Liver (tissue), 9 donors: ENCODE results near the gene NKAIN2. TPM values are rescaled to one million over a fixed set of nuclear protein-coding genes. Genes with fewer than 3 reads are reported as not detected.

Experiments used
- DNase-seq: peaks from one replicate; pipeline ENCODE4 v3.0.0-alpha.2; 2017; ENCODE audit warnings: low spot score
- H3K27ac ChIP-seq, 2 donors: one replicate each; pipeline ENCODE4 v1.7.0; 2013; ENCODE audit warnings: inconsistent platforms in 2 of 2, low read length in 2 of 2, control low read depth in 1 of 2, low read depth in 1 of 2, mild to moderate bottlenecking in 1 of 2
- H3K27me3 ChIP-seq, 4 donors: one replicate each; pipeline versions ENCODE4 v1.6.1 to v1.7.0; 2013; ENCODE audit warnings: low read length in 3 of 4, inconsistent platforms in 1 of 4, mild to moderate bottlenecking in 1 of 4, moderate library complexity in 1 of 4; ENCODE audit not compliant: control insufficient read depth in 4 of 4, insufficient read depth in 4 of 4
- H3K36me3 ChIP-seq, 4 donors: one replicate each; pipeline versions ENCODE4 v1.6.1 to v1.7.0; 2013; ENCODE audit warnings: low read length in 3 of 4, mild to moderate bottlenecking in 3 of 4, low read depth in 1 of 4, moderate library complexity in 1 of 4; ENCODE audit not compliant: control insufficient read depth in 4 of 4, insufficient read depth in 3 of 4
- H3K4me1 ChIP-seq, 4 donors: one replicate each; pipeline versions ENCODE4 v1.6.1 to v1.7.0; 2013; ENCODE audit warnings: low read length in 3 of 4, mild to moderate bottlenecking in 3 of 4, moderate library complexity in 1 of 4; ENCODE audit not compliant: control insufficient read depth in 4 of 4, insufficient read depth in 4 of 4
- H3K4me3 ChIP-seq, 3 donors: one replicate each; pipeline versions ENCODE4 v1.6.1 to v1.7.0; 2013; ENCODE audit warnings: low read length in 3 of 3, control low read depth in 1 of 3, low read depth in 1 of 3, mild to moderate bottlenecking in 1 of 3
- H3K9ac ChIP-seq, 2 donors: one replicate each; pipeline ENCODE4 v1.7.0; 2013; ENCODE audit warnings: low read length in 2 of 2, mild to moderate bottlenecking in 2 of 2, moderate library complexity in 2 of 2, control low read depth in 1 of 2, low read depth in 1 of 2
- H3K9me3 ChIP-seq, 4 donors: one replicate each; pipeline versions ENCODE4 v1.6.1 to v1.7.0; 2013; ENCODE audit warnings: low read length in 3 of 4; ENCODE audit not compliant: control insufficient read depth in 4 of 4
- ATF3 ChIP-seq: IDR thresholded peaks from 2 replicates; pipeline ENCODE4 v1.6.1; 2016; ENCODE audit warnings: antibody characterized with exemption
- EGR1 ChIP-seq, 2 donors: IDR thresholded peaks; 2 replicates each; pipeline ENCODE4 v1.6.1; 2016 to 2018; ENCODE audit warnings: antibody characterized with exemption in 2 of 2, low read depth in 2 of 2
- FOXA1 ChIP-seq: IDR thresholded peaks from 2 replicates; pipeline ENCODE4 v1.6.1; 2016; ENCODE audit warnings: antibody characterized with exemption
- FOXA2 ChIP-seq: IDR thresholded peaks from 2 replicates; pipeline ENCODE4 v1.6.1; 2016; ENCODE audit warnings: antibody characterized with exemption
- GABPA ChIP-seq, 2 donors: IDR thresholded peaks in 1 of 2; conservative IDR thresholded peaks in 1 of 2; 2 replicates each; pipeline ENCODE4 v1.6.1; 2016; ENCODE audit warnings: antibody characterized with exemption in 2 of 2, mild to moderate bottlenecking in 1 of 2, moderate library complexity in 1 of 2
- HNF4A ChIP-seq, 2 donors: conservative IDR thresholded peaks; 2 replicates each; pipeline ENCODE4 v1.6.1; 2016; ENCODE audit warnings: antibody characterized with exemption in 2 of 2, mild to moderate bottlenecking in 2 of 2
- HNF4G ChIP-seq: IDR thresholded peaks from 2 replicates; pipeline ENCODE4 v1.6.1; 2016; ENCODE audit warnings: antibody characterized with exemption
- JUND ChIP-seq, 2 donors: IDR thresholded peaks; 2 replicates each; pipeline ENCODE4 v1.6.1; 2016; ENCODE audit warnings: antibody characterized with exemption in 2 of 2
- NR2F2 ChIP-seq: IDR thresholded peaks from 2 replicates; pipeline ENCODE4 v1.6.1; 2016; ENCODE audit warnings: antibody characterized with exemption
- RAD21 ChIP-seq, 2 donors: IDR thresholded peaks; 2 replicates each; pipeline ENCODE4 v1.6.1; 2016; ENCODE audit warnings: antibody characterized with exemption in 2 of 2, mild to moderate bottlenecking in 2 of 2
- REST ChIP-seq: IDR thresholded peaks from 2 replicates; pipeline ENCODE4 v1.6.1; 2016; ENCODE audit warnings: antibody characterized with exemption, mild to moderate bottlenecking
- RXRA ChIP-seq, 2 donors: IDR thresholded peaks; 2 replicates each; pipeline ENCODE4 v1.6.1; 2017 to 2018; ENCODE audit warnings: antibody characterized with exemption in 2 of 2, mild to moderate bottlenecking in 1 of 2
- SP1 ChIP-seq: IDR thresholded peaks from 2 replicates; pipeline ENCODE4 v1.6.1; 2018; ENCODE audit warnings: antibody characterized with exemption, mild to moderate bottlenecking
- TAF1 ChIP-seq: conservative IDR thresholded peaks from 2 replicates; pipeline ENCODE4 v1.6.1; 2016; ENCODE audit warnings: antibody characterized with exemption, mild to moderate bottlenecking
- YY1 ChIP-seq: IDR thresholded peaks from 2 replicates; pipeline ENCODE4 v1.6.1; 2016; ENCODE audit warnings: antibody characterized with exemption, mild to moderate bottlenecking
- WGBS: extraction: QIAGEN DNeasy Blood & Tissue Kit; methylation state at CpG from one replicate; pipeline ENCODE4 v1.1.7; 2013; 5-methylcytosine and 5-hydroxymethylcytosine counted together
- polyA plus RNA-seq, 2 donors: library from polyadenylated mRNA; stranded (reverse) in 1 of 2; unstranded in 1 of 2; fragments of 200-250 nt in 1 of 2; fragments of >200 nt in 1 of 2; fragmentation: Nextera tagmentation in 1 of 2; extraction: Ambion mirVana in 1 of 2; gene quantifications; one replicate each; pipeline versions ENCODE4 v1.2.1 to v1.2.3, GENCODE V29; 2013 to 2015
- total RNA-seq, 2 donors: library from RNA; depleted of rRNA; stranded (reverse); fragments of >200 nt; gene quantifications; one replicate each; pipeline ENCODE4 v1.2.3, GENCODE V29; 2014
- TF ChIP-seq, protein P1 (sequence below): IDR thresholded peaks from 2 replicates; pipeline ENCODE4 v1.6.1; 2016; ENCODE audit warnings: antibody characterized with exemption
- TF ChIP-seq, protein P2 (sequence below): IDR thresholded peaks from 2 replicates; pipeline ENCODE4 v1.6.1; 2016; ENCODE audit warnings: antibody characterized with exemption
- TF ChIP-seq, protein P3 (sequence below): fragments of 150-350 bp; IDR thresholded peaks from 2 replicates; pipeline ENCODE4 v1.5.1; 2017; ENCODE audit warnings: improper control_type of control experiment, low read depth, low read length; ENCODE audit not compliant: missing input control
- donor health status: healthy.
- donor health status: healthy.
- donor health status: healthy.
- donor health status: healthy.
- donor health status: healthy.

The NKAIN2 gene
- total and polyA plus RNA-seq, 4 donors, result 0.05 to 0.14 TPM; not detected in 2

- 27% methylated on average over 2 of the region's 2 CpGs for WGBS
- H3K9ac ChIP-seq, result no peak overlapping the region
- no peak overlapping the region for H3K27ac ChIP-seq
- no peaks in the 10 kb centered on the region for H3K4me1 ChIP-seq
- TF ChIP-seq SP1, result no peak
- no peak for TF ChIP-seq ATF3
- no peak for TF ChIP-seq EGR1 (IDR thresholded peaks at IDR 0.05; ENCODE audit: low read depth in 2 of 2)
- TF ChIP-seq, protein P1, sequence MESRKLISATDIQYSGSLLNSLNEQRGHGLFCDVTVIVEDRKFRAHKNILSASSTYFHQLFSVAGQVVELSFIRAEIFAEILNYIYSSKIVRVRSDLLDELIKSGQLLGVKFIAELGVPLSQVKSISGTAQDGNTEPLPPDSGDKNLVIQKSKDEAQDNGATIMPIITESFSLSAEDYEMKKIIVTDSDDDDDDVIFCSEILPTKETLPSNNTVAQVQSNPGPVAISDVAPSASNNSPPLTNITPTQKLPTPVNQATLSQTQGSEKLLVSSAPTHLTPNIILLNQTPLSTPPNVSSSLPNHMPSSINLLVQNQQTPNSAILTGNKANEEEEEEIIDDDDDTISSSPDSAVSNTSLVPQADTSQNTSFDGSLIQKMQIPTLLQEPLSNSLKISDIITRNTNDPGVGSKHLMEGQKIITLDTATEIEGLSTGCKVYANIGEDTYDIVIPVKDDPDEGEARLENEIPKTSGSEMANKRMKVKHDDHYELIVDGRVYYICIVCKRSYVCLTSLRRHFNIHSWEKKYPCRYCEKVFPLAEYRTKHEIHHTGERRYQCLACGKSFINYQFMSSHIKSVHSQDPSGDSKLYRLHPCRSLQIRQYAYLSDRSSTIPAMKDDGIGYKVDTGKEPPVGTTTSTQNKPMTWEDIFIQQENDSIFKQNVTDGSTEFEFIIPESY, result no peak
- TF ChIP-seq NR2F2, result no peak
- TF ChIP-seq RXRA (IDR thresholded peaks at IDR 0.05), result no peak
- TF ChIP-seq, protein P2, sequence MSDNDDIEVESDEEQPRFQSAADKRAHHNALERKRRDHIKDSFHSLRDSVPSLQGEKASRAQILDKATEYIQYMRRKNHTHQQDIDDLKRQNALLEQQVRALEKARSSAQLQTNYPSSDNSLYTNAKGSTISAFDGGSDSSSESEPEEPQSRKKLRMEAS, result no peak
- TF ChIP-seq HNF4G, result no peak
- TF ChIP-seq TAF1, result no peak
- no peak for TF ChIP-seq GABPA (IDR thresholded peaks at IDR 0.05 in 1 of 2, conservative IDR thresholded peaks at IDR 0.05 in 1 of 2)
- TF ChIP-seq, protein P3, sequence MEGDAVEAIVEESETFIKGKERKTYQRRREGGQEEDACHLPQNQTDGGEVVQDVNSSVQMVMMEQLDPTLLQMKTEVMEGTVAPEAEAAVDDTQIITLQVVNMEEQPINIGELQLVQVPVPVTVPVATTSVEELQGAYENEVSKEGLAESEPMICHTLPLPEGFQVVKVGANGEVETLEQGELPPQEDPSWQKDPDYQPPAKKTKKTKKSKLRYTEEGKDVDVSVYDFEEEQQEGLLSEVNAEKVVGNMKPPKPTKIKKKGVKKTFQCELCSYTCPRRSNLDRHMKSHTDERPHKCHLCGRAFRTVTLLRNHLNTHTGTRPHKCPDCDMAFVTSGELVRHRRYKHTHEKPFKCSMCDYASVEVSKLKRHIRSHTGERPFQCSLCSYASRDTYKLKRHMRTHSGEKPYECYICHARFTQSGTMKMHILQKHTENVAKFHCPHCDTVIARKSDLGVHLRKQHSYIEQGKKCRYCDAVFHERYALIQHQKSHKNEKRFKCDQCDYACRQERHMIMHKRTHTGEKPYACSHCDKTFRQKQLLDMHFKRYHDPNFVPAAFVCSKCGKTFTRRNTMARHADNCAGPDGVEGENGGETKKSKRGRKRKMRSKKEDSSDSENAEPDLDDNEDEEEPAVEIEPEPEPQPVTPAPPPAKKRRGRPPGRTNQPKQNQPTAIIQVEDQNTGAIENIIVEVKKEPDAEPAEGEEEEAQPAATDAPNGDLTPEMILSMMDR, result no peak
- TF ChIP-seq FOXA1, result no peak
- no peak for TF ChIP-seq HNF4A (conservative IDR thresholded peaks at IDR 0.05)
- no peak for TF ChIP-seq RAD21 (IDR thresholded peaks at IDR 0.05)
- TF ChIP-seq REST, result no peak
- TF ChIP-seq YY1, result no peak
- TF ChIP-seq JUND (IDR thresholded peaks at IDR 0.05), result no peak
- TF ChIP-seq FOXA2, result no peak
- H3K27me3 ChIP-seq, result no peaks in the 10 kb centered on the region
- no peaks in the 10 kb centered on the region for H3K9me3 ChIP-seq
- H3K36me3 ChIP-seq, result no peaks in the 10 kb centered on the region
- DNase-seq, result no peak
- no peak overlapping the region for H3K4me3 ChIP-seq
These were observed 639.9 kb downstream of the NKAIN2 start for GRCh38 chr6:124443541-124443940.
